HCT116 (cell line): Measurements from ENCODE around the gene CCDC80. TPM values are rescaled to one million over a fixed set of nuclear protein-coding genes. Genes with fewer than 3 reads are reported as not detected.

ENCODE experiments used
- ATAC-seq: fragments of 200-7000 bp; cut with Tn5 transposase; 2 replicates; pipeline ENCODE4 v1.9.1; 2020; ENCODE audit warnings: mild to moderate bottlenecking, moderate library complexity
- BruUV-seq: library from RNA; stranded (reverse); fragments of 400-500 nt; replicated peaks from 2 replicates; lab custom pipeline; 2021; lab: Mats Ljungman, UMichigan
- CTCF ChIA-PET: fragments of 300-600 bp; sonication (Branson Sonifier 250); formaldehyde crosslinking; loops from one replicate; lab custom pipeline; 2021; ENCODE audit warnings: antibody characterized with exemption; lab: Charles Lee
- POLR2A ChIA-PET: fragments of 300-600, 350-600 bp; sonication (Branson Sonifier 250); formaldehyde crosslinking; loops from one replicate; lab custom pipeline; 2021; ENCODE audit warnings: antibody characterized with exemption; lab: Charles Lee
- RAD21 ChIA-PET, 2 experiments: fragments of 300-600 bp; sonication (Branson Sonifier 250); formaldehyde crosslinking; loops; one replicate each; lab custom pipeline; 2023; ENCODE audit warnings: low total read pairs in 2 of 2; ENCODE audit not compliant: uncharacterized antibody in 2 of 2, unreplicated experiment in 2 of 2, low non-redundant PET in 1 of 2; lab: Charles Lee
- DNase-seq: peaks from one replicate; pipeline ENCODE4 v3.0.0-alpha.2; 2010; ENCODE audit warnings: low read depth, low spot score
- H2AFZ ChIP-seq: fragments of 200-600 bp; shearing (Covaris generic), sonication (generic); 2 replicates; pipeline ENCODE4 v1.6.1; 2017; ENCODE audit warnings: low read depth, mixed run types, mixed read lengths, antibody characterized with exemption, low read length; ENCODE audit not compliant: poor library complexity, severe bottlenecking
- H3K27ac ChIP-seq: 2 replicates; pipeline ENCODE4 v1.5.1; 2012; ENCODE audit warnings: low read depth, low read length
- H3K27me3 ChIP-seq: fragments of 200-600 bp; sonication (generic); 2 replicates; pipeline ENCODE4 v1.6.1; 2016; ENCODE audit warnings: mixed run types, low read length, mixed read lengths; ENCODE audit not compliant: insufficient read depth
- H3K36me3 ChIP-seq, 2 experiments: fragments of 200-500 bp in 1 of 2; fragments of 200-600 bp in 1 of 2; sonication (Bioruptor generic) in 1 of 2; sonication (generic) in 1 of 2; 2 replicates each; pipeline versions ENCODE4 v1.5.1 to v1.6.1; 2014 to 2016; ENCODE audit warnings: low read length in 2 of 2, inconsistent platforms in 1 of 2, mixed read lengths in 1 of 2, mixed run types in 1 of 2; ENCODE audit not compliant: insufficient read depth in 2 of 2, control insufficient read depth in 1 of 2
- H3K4me1 ChIP-seq, 2 experiments: fragments of 200-600 bp in 1 of 2; sonication (generic) in 1 of 2; 2 replicates each; pipeline versions ENCODE4 v1.5.1 to v1.6.1; 2012 to 2017; ENCODE audit warnings: low read length in 2 of 2, inconsistent platforms in 1 of 2, mild to moderate bottlenecking in 1 of 2, mixed read lengths in 1 of 2, mixed run types in 1 of 2, moderate library complexity in 1 of 2; ENCODE audit not compliant: insufficient read depth in 2 of 2, control insufficient read depth in 1 of 2
- H3K4me2 ChIP-seq: fragments of 200-600 bp; sonication (generic); 2 replicates; pipeline ENCODE4 v1.6.1; 2017; ENCODE audit warnings: mixed run types, low read length, mixed read lengths
- H3K4me3 ChIP-seq, 2 experiments: fragments of 200-600 bp in 1 of 2; sonication (generic) in 1 of 2; replicated peaks in 1 of 2; 2 replicates each; pipeline ENCODE4 v1.5.1; 2011 to 2016; ENCODE audit warnings: low read length in 2 of 2, control low read depth in 1 of 2, low read depth in 1 of 2, mild to moderate bottlenecking in 1 of 2, mixed read lengths in 1 of 2, mixed run types in 1 of 2
- H3K79me2 ChIP-seq: fragments of 200-600 bp; sonication (generic); 2 replicates; pipeline ENCODE4 v1.6.1; 2017; ENCODE audit warnings: mild to moderate bottlenecking, mixed run types, low read length, moderate library complexity, mixed read lengths; ENCODE audit not compliant: insufficient read depth
- H3K9ac ChIP-seq: fragments of 200-600 bp; sonication (generic); 2 replicates; pipeline ENCODE4 v1.6.1; 2016; ENCODE audit warnings: low read length, mixed read lengths
- H3K9me2 ChIP-seq: fragments of 200-600 bp; sonication (generic), shearing (Covaris generic); 2 replicates; pipeline ENCODE4 v1.6.1; 2017; ENCODE audit warnings: mixed run types, mild to moderate bottlenecking, moderate library complexity; ENCODE audit not compliant: insufficient read depth
- H3K9me3 ChIP-seq, 2 experiments: fragments of 200-500 bp in 1 of 2; fragments of 200-600 bp in 1 of 2; sonication (Bioruptor generic) in 1 of 2; sonication (generic) in 1 of 2; 2 replicates each; pipeline ENCODE4 v1.6.1; 2014 to 2017; ENCODE audit warnings: low read length in 2 of 2, mixed read lengths in 2 of 2, inconsistent platforms in 1 of 2, low read depth in 1 of 2, mild to moderate bottlenecking in 1 of 2, mixed run types in 1 of 2, moderate library complexity in 1 of 2; ENCODE audit not compliant: control insufficient read depth in 1 of 2, insufficient read depth in 1 of 2
- H4K20me1 ChIP-seq: fragments of 200-600 bp; sonication (generic), shearing (Covaris generic); 2 replicates; pipeline ENCODE4 v1.6.1; 2017; ENCODE audit warnings: mixed run types, mild to moderate bottlenecking, moderate library complexity; ENCODE audit not compliant: insufficient read depth
- CBX3 ChIP-seq: IDR thresholded peaks from 2 replicates; pipeline ENCODE4 v1.6.1; 2012; ENCODE audit warnings: low read depth
- CEBPB ChIP-seq: IDR thresholded peaks from 2 replicates; pipeline ENCODE4 v1.6.1; 2012; ENCODE audit warnings: low read depth
- EGR1 ChIP-seq: IDR thresholded peaks from 2 replicates; pipeline ENCODE4 v1.6.1; 2012; ENCODE audit warnings: low read depth
- ELF1 ChIP-seq: IDR thresholded peaks from 2 replicates; pipeline ENCODE4 v1.6.1; 2012; ENCODE audit warnings: low read depth, borderline replicate concordance
- EZH2 ChIP-seq: fragments of 200-600 bp; sonication (generic); IDR thresholded peaks from 2 replicates; pipeline ENCODE4 v1.6.1; 2017; ENCODE audit warnings: antibody characterized with exemption, mixed run types
- EZH2phosphoT487 ChIP-seq: fragments of 200-600 bp; IDR thresholded peaks from 2 replicates; pipeline ENCODE4 v1.6.1; 2018; ENCODE audit warnings: antibody characterized with exemption, borderline replicate concordance
- FOSL1 ChIP-seq: IDR thresholded peaks from 2 replicates; pipeline ENCODE4 v1.6.1; 2012; ENCODE audit warnings: low read depth
- JUND ChIP-seq: IDR thresholded peaks from 2 replicates; pipeline ENCODE4 v1.6.1; 2012
- RAD21 ChIP-seq: IDR thresholded peaks from 2 replicates; pipeline ENCODE4 v1.6.1; 2012; ENCODE audit warnings: low read depth, mild to moderate bottlenecking
- YY1 ChIP-seq: IDR thresholded peaks from 2 replicates; pipeline ENCODE4 v1.6.1; 2011; ENCODE audit warnings: low read length, low read depth, moderate library complexity, mild to moderate bottlenecking; ENCODE audit not compliant: insufficient replicate concordance; ENCODE audit errors: extremely low read depth
- ZFX ChIP-seq: fragments of 450-650 bp; IDR thresholded peaks from 2 replicates; pipeline ENCODE4 v1.6.1; 2017
- ZNF274 ChIP-seq: fragments of 200-500 bp; sonication (Bioruptor generic); IDR thresholded peaks from 2 replicates; pipeline ENCODE4 v1.6.1; 2014; ENCODE audit warnings: mild to moderate bottlenecking, low read depth, low read length, inconsistent platforms
- intact Hi-C: fragments of 100-400 bp; cut with micrococcal nuclease; formaldehyde crosslinking; loops from 2 replicates; pipeline ENCODE4 v1.10.0; 2022
- total RNA-seq: library from RNA; stranded (reverse); gene quantifications from one replicate; pipeline ENCODE4 v1.2.1, GENCODE V29; 2021; ENCODE audit not compliant: unreplicated experiment
- TF ChIP-seq, protein P1 (sequence below), 3 experiments: fragments of 200-600 bp in 1 of 3; sonication (generic) in 1 of 3; IDR thresholded peaks in 2 of 3; conservative IDR thresholded peaks in 1 of 3; 2 replicates each; pipeline ENCODE4 v1.5.1; 2012 to 2017; ENCODE audit warnings: low read depth in 2 of 3, low read length in 2 of 3, antibody characterized with exemption in 1 of 3, borderline replicate concordance in 1 of 3, control low read depth in 1 of 3, mild to moderate bottlenecking in 1 of 3, mixed read lengths in 1 of 3, mixed run types in 1 of 3, moderate library complexity in 1 of 3; ENCODE audit not compliant: insufficient read depth in 1 of 3
- TF ChIP-seq, protein P2 (sequence below): IDR thresholded peaks from 2 replicates; pipeline ENCODE4 v1.6.1; 2012; ENCODE audit warnings: low read depth
- TF ChIP-seq, protein P3 (sequence below): IDR thresholded peaks from 2 replicates; pipeline ENCODE4 v1.6.1; 2012

The CCDC80 gene
- total RNA-seq, 1 experiment from 2014 or later = 1.7 TPM

DNA sequence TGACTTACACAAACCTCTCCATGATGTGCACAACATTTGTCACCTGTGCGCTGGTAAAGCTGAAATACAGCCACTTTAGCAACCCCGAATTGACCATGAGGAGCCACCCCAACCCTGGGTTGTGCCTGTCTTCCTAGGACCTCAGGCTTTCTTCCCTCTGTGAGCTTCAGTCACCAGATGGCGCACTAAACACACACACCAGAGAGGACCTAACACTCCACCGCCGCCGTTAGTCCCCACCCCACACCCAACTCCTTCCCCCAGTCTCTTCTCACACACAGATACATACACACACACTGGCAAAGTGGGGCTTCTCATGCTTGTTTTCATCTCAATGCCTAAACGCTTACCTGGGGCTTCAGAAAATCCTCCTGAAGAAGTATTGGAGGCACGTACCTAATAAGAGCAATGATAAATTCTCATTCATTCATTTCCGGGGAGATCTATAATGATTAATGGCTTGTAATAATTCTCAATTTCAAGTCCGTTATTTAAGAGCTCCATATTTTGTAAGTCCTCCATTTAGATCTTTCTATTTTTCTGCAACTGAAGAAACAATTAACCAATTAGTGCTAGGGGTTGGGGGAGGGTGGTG, 2.1 kb upstream of the CCDC80 start:
- no TSS peak for BruUV-seq
- POLR2A ChIA-PET = no interaction called here

More for the DNA sequence above, 2.1 kb upstream of the CCDC80 start:
- DNase-seq (peak; percentile 77), ATAC-seq (peak; percentile 99)
- TF ChIP-seq EZH2 = no peak
- TF ChIP-seq, protein P1, sequence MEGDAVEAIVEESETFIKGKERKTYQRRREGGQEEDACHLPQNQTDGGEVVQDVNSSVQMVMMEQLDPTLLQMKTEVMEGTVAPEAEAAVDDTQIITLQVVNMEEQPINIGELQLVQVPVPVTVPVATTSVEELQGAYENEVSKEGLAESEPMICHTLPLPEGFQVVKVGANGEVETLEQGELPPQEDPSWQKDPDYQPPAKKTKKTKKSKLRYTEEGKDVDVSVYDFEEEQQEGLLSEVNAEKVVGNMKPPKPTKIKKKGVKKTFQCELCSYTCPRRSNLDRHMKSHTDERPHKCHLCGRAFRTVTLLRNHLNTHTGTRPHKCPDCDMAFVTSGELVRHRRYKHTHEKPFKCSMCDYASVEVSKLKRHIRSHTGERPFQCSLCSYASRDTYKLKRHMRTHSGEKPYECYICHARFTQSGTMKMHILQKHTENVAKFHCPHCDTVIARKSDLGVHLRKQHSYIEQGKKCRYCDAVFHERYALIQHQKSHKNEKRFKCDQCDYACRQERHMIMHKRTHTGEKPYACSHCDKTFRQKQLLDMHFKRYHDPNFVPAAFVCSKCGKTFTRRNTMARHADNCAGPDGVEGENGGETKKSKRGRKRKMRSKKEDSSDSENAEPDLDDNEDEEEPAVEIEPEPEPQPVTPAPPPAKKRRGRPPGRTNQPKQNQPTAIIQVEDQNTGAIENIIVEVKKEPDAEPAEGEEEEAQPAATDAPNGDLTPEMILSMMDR (IDR thresholded peaks at IDR 0.05 in 2 of 3, conservative IDR thresholded peaks at IDR 0.05 in 1 of 3; ENCODE audit: borderline replicate concordance in 1 of 3, insufficient read depth in 1 of 3, low read depth in 2 of 3, low read length in 2 of 3) = peak; percentile 82 to 94 (median 84)
- no peak for TF ChIP-seq ZFX
- no peak for TF ChIP-seq FOSL1
- TF ChIP-seq RAD21 = peak; percentile 97
- TF ChIP-seq, protein P2, sequence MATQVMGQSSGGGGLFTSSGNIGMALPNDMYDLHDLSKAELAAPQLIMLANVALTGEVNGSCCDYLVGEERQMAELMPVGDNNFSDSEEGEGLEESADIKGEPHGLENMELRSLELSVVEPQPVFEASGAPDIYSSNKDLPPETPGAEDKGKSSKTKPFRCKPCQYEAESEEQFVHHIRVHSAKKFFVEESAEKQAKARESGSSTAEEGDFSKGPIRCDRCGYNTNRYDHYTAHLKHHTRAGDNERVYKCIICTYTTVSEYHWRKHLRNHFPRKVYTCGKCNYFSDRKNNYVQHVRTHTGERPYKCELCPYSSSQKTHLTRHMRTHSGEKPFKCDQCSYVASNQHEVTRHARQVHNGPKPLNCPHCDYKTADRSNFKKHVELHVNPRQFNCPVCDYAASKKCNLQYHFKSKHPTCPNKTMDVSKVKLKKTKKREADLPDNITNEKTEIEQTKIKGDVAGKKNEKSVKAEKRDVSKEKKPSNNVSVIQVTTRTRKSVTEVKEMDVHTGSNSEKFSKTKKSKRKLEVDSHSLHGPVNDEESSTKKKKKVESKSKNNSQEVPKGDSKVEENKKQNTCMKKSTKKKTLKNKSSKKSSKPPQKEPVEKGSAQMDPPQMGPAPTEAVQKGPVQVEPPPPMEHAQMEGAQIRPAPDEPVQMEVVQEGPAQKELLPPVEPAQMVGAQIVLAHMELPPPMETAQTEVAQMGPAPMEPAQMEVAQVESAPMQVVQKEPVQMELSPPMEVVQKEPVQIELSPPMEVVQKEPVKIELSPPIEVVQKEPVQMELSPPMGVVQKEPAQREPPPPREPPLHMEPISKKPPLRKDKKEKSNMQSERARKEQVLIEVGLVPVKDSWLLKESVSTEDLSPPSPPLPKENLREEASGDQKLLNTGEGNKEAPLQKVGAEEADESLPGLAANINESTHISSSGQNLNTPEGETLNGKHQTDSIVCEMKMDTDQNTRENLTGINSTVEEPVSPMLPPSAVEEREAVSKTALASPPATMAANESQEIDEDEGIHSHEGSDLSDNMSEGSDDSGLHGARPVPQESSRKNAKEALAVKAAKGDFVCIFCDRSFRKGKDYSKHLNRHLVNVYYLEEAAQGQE = no peak
- TF ChIP-seq ELF1 = no peak
- no peak for TF ChIP-seq CEBPB
- TF ChIP-seq CBX3 = no peak
- TF ChIP-seq, protein P3, sequence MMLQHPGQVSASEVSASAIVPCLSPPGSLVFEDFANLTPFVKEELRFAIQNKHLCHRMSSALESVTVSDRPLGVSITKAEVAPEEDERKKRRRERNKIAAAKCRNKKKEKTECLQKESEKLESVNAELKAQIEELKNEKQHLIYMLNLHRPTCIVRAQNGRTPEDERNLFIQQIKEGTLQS = no peak
- TF ChIP-seq EZH2phosphoT487 = no peak
- TF ChIP-seq ZNF274 = no peak
- no peak for TF ChIP-seq EGR1
- TF ChIP-seq JUND = no peak
- TF ChIP-seq YY1 = no peak
- H3K4me2 ChIP-seq = peak overlapping the region; percentile 54
- CTCF ChIA-PET = interaction anchor here (0.6 to 3.6 kb wide), 17 partner anchors 8 to 645 kb away, joined by 3 to 27 read pairs (median 4); partner anchors contain the start of genes GTPBP8 and SLC9C1
- peak overlapping the region; percentile 1 to 4; a peak in 1 of 4 replicates for H3K4me3 ChIP-seq
- no peaks in the 10 kb centered on the region for H3K9me2 ChIP-seq
- no peaks in the 10 kb centered on the region for H3K9me3 ChIP-seq
- no peaks in the 10 kb centered on the region for H3K27me3 ChIP-seq
- peak overlapping the region; percentile 72 for H2AFZ ChIP-seq
- intact Hi-C loops = loop anchor here (1.0 to 10.0 kb wide), 8 partner anchors 61 to 982 kb away; partner anchors contain the start of gene GTPBP8
- H3K27ac ChIP-seq = no peak overlapping the region
- H3K9ac ChIP-seq = no peak overlapping the region
- no peaks in the 10 kb centered on the region for H4K20me1 ChIP-seq
- RAD21 ChIA-PET = interaction anchor here (0.6 to 1.5 kb wide), 4 partner anchors 92 to 336 kb away, joined by 3 to 8 read pairs (median 4); no protein-coding TSS in a partner anchor
- no peaks in the 10 kb centered on the region for H3K36me3 ChIP-seq
- peaks cover 0 to 21% of the 10 kb centered on the region in 2 experiments; a peak in 3 of 4 replicates for H3K4me1 ChIP-seq
- no peaks in the 10 kb centered on the region for H3K79me2 ChIP-seq
